ENCODE results near the gene SNX18.

The SNX18 gene

DNA sequence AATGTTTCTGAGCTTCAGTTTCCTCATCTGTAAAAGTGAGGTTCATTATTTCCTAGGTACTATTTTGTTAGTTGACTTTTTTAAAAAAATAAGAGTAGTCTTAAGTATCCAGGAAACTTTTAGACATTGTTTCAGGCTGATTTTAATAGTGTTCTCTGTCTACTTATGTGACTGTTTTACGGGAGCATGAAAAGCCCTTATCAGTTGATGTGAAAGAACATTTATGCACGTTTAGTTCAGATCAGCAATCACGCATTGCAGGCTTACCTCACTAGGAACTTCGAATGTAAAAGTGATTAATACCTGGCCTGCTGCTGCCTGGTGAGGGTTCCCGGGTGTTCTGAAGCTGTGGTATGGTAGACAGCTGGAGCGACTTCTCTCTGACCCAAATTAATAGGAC, 8.1 kb downstream of the SNX18 start:
- H3K4me1 ChIP-seq (ENCODE audit: insufficient read depth, low read length, poor library complexity, severe bottlenecking), result peaks cover 47% of the 10 kb centered on the region

DNA sequence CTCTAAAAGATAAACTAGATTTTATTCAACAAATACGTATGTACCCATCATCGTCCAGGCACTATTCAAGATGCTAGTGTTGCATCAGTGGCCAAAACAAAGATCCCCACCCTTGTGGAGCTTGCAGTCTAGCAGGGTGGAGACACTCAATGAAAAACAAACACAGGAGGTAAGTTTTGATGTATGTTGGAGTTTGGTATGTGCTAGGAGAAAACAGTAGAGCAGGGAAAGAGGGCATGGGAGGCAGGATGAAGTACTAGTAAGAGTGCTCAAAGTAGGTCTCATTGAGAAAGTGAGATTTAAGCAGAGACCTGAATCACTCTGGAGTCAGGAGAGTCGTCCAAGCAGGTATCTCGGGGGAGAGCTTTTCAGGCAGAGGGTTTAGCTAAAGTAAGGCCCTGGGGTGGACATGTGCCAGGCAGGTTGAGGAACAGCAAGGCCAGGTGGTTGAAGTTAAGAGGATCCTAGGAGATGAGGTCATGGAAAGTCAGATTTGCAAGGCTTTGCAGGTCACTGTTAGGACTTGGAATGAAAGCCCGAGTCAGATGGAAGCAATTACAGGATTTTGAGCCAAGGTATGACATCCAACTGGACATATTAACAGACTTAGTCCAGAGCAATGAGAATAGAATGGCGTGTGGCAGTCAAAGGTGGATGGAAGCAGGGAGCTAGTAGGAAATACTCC, 9.2 kb downstream of the SNX18 start:
- peaks cover 25% of the 10 kb centered on the region; the same call in 1 of the 2 replicates for H3K79me2 ChIP-seq (ENCODE audit: insufficient read depth, low read length)
- H3K36me3 ChIP-seq (ENCODE audit: insufficient read depth, low read length), result no peaks in the 10 kb centered on the region
- H4K20me1 ChIP-seq (ENCODE audit: insufficient read depth, low read length, poor library complexity, severe bottlenecking), result no peaks in the 10 kb centered on the region
- TF ChIP-seq CTCF (conservative IDR thresholded peaks at IDR 0.05; ENCODE audit: low read length) (no peak), EZH2phosphoT487 (IDR thresholded peaks at IDR 0.05; ENCODE audit: borderline replicate concordance) (no peak)
- H2AFZ ChIP-seq (ENCODE audit: low read length), result no peak overlapping the region
- no peaks in the 10 kb centered on the region for H3K9me3 ChIP-seq (ENCODE audit: insufficient read depth, low read depth, low read length)
- peaks cover 37% of the 10 kb centered on the region for H3K4me1 ChIP-seq (ENCODE audit: insufficient read depth, low read length, poor library complexity, severe bottlenecking)
- H3K9me2 ChIP-seq (replicated peaks; ENCODE audit: low read depth, low read length), result no peaks in the 10 kb centered on the region
- no peak overlapping the region for H3K4me3 ChIP-seq (ENCODE audit: low read length, poor library complexity, severe bottlenecking)
- H3K4me2 ChIP-seq (ENCODE audit: low read depth, low read length, poor library complexity, severe bottlenecking), result no peak overlapping the region
- no peaks in the 10 kb centered on the region for H3K27me3 ChIP-seq (ENCODE audit: insufficient read depth, low read length, poor library complexity, severe bottlenecking)
- no peaks in the 10 kb centered on the region for H3F3A ChIP-seq (ENCODE audit: low read depth)
- no peak overlapping the region for H3K9ac ChIP-seq (ENCODE audit: low read depth, low read length, poor library complexity, severe bottlenecking)

More for the DNA sequence above, 8.1 kb downstream of the SNX18 start:
- Histone ChIP-seq H3K4me2 (ENCODE audit: low read depth, low read length, poor library complexity, severe bottlenecking) (peak overlapping the region; percentile 7), H4K20me1 (ENCODE audit: insufficient read depth, low read length, poor library complexity, severe bottlenecking) (no peaks in the 10 kb centered on the region), H3F3A (ENCODE audit: low read depth) (no peaks in the 10 kb centered on the region), H3K9me3 (ENCODE audit: insufficient read depth, low read depth, low read length) (no peaks in the 10 kb centered on the region), H3K27me3 (ENCODE audit: insufficient read depth, low read length, poor library complexity, severe bottlenecking) (no peaks in the 10 kb centered on the region), H3K9ac (ENCODE audit: low read depth, low read length, poor library complexity, severe bottlenecking) (no peak overlapping the region), H3K4me3 (ENCODE audit: low read length, poor library complexity, severe bottlenecking) (no peak overlapping the region), H3K9me2 (replicated peaks; ENCODE audit: low read depth, low read length) (no peaks in the 10 kb centered on the region), H3K36me3 (ENCODE audit: insufficient read depth, low read length) (no peaks in the 10 kb centered on the region), H3K79me2 (ENCODE audit: insufficient read depth, low read length) (peaks cover 29% of the 10 kb centered on the region; the same call in 1 of the 2 replicates), H2AFZ (ENCODE audit: low read length) (no peak overlapping the region)
- no peak for TF ChIP-seq CTCF (conservative IDR thresholded peaks at IDR 0.05; ENCODE audit: low read length)
- TF ChIP-seq EZH2phosphoT487 (IDR thresholded peaks at IDR 0.05; ENCODE audit: borderline replicate concordance), result no peak

GRCh38 chr5:54528633-54529209, 11.2 kb downstream of the SNX18 start:
- no peaks in the 10 kb centered on the region for H4K20me1 ChIP-seq (ENCODE audit: insufficient read depth, low read length, poor library complexity, severe bottlenecking)
- peaks cover 22% of the 10 kb centered on the region; the same call in 1 of the 2 replicates for H3K79me2 ChIP-seq (ENCODE audit: insufficient read depth, low read length)
- H3K4me1 ChIP-seq (ENCODE audit: insufficient read depth, low read length, poor library complexity, severe bottlenecking), result peaks cover 36% of the 10 kb centered on the region
- H2AFZ ChIP-seq (ENCODE audit: low read length), result no peak overlapping the region
- H3K4me3 ChIP-seq (ENCODE audit: low read length, poor library complexity, severe bottlenecking), result no peak overlapping the region
- H3K9ac ChIP-seq (ENCODE audit: low read depth, low read length, poor library complexity, severe bottlenecking), result no peak overlapping the region
- no peaks in the 10 kb centered on the region for H3K36me3 ChIP-seq (ENCODE audit: insufficient read depth, low read length)
- no peaks in the 10 kb centered on the region for H3K27me3 ChIP-seq (ENCODE audit: insufficient read depth, low read length, poor library complexity, severe bottlenecking)
- H3K9me2 ChIP-seq (replicated peaks; ENCODE audit: low read depth, low read length), result no peaks in the 10 kb centered on the region
- no peak overlapping the region for H3K4me2 ChIP-seq (ENCODE audit: low read depth, low read length, poor library complexity, severe bottlenecking)
- TF ChIP-seq EZH2phosphoT487 (IDR thresholded peaks at IDR 0.05; ENCODE audit: borderline replicate concordance) (no peak), CTCF (conservative IDR thresholded peaks at IDR 0.05; ENCODE audit: low read length) (no peak)
- H3K9me3 ChIP-seq (ENCODE audit: insufficient read depth, low read depth, low read length), result no peaks in the 10 kb centered on the region
- no peaks in the 10 kb centered on the region for H3F3A ChIP-seq (ENCODE audit: low read depth)

Measured in Loucy (cell line).